Hematopoietic multipotent progenitor cell treated with erythropoietin and hydrocortisone succinate and interleukin-3 and kit ligand, for 17 days (in vitro differentiated cells): Measurements from ENCODE around the gene CHD9NB.
"Not testable (repeated sequence)": the region's sequence is repeated elsewhere in the genome, so short reads cannot be mapped to it uniquely, and the experiment has no call there.

ENCODE experiments used
- DNase-seq: peaks from one replicate; pipeline ENCODE4 v3.0.0-alpha.2; 2015; ENCODE audit warnings: low spot score

Gene CHD9NB

DNA sequence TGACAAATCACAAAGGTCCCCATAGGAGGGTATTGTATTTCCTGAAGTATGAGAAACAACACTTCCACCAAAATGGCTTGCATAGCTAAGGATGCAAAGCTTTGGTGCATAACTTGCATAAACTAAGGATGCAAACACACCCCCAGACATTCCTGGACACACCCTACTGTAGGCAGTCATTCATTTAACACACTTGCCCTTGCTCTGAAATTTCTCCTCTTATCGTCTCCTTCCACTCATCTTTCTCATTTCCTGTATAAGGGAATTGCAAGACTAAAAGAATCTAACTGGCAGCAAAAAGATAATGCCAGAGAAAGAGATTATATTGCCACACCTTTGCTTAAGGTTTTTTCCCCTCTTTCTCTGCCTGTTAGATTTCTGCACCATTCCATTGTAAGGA, 30.4 kb upstream of the CHD9NB start:
- DNase-seq = no peak

DNA sequence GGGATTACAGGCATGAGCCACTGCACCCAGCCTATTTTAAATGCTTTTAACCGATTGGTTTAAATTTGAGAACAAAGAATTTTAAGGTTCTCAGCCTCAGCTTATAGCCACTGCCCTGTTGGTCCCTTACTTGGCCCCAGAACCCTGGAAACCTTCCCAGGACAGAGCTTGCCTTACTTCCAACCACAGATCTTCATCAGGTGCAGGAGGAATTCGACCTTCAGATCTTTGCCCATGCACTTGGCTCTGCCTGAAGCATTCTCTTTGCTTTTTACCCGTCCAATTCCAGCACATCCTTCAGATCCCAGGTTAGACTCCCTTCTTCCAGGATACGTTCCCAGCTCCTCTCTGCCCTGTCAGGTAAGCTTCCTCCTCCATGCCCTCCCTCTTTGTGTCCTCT, 29.8 kb upstream of the CHD9NB start:
- DNase-seq = no peak

DNA sequence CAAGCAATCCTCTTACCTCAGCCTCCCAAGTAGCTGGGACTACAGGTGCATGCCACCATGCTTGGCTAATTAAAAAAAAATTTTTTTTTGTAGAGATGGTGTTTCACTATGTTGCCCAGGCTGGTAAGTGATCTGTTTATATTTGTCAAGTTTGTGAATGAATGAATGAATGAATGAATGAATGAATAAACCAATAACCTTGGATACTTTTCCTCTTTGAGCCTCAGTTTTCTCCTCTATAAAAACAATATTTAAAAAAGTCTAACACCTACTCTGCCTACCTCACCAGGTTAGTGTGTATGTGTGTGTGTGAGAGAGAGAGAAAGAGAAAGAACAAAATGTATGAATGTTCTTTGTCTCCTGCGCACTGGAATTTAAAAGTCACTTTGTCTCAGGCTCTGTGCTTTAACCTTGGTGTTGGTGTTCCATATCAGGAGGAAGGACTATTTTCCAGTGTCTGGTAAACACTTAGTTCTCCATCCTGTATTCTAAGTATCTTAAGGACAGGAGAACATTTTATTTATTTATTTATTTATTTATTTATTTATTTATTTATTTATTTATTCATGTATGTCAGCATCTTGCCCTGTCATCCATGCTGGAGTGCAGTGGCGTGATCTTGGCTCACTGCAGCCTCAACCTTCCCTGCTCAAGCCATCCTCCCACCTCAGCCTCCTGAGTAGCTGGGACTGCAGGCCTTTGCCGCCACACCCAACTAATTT, 29.1 kb upstream of the CHD9NB start:
- DNase-seq = no peak

DNA sequence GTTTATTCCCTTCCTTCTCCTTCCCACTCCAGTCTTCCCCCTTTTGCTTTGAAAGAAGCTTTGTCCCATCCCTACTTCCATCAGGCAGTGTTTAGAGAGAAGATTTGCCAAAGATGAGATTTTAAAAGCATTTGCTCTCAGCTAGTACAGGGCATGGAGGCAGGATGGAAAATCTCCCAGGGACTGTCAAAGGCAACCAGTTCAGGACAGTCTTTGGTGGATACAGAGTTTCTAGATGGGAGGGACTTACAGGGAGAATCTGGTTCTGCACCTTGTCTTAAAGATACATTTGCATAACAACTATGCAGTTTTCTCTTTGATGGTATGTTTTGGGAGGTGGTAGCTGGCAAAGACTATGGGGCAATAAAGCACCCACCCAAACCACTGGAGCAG, 28.3 kb upstream of the CHD9NB start:
- no peak for DNase-seq

DNA sequence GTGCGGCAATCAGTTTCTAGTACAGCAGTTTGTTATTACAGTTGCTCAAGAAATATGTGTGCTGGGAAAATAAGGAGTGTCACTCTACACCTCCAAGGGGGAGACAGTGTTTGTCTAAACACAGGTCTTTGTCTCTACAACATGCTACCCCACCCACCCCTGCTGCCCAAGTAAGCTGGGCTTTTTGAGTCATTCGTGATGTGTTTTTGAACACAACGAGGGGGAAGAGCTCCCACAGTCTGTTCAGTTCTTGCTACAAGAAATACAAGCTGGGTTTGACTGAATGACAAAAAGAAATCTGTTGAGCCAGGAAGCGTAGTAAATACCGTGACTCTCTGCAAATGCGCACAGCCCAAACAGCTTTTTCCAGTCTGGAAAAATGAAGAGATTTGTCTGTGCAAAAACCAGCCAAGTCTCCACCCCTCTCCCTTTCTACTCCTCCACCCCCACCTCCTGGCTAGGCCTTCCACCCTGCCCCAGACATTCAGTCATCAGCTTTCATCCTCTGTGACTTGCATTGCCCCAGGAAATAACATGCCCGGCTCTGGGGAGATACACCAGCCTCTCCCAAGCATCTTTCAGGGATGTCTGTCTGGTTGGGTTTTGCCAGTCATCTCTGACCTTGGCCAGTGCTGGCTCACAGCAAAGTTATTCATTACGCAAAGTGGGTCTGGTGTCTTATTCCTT, 27.8 kb upstream of the CHD9NB start:
- DNase-seq = no peak

DNA sequence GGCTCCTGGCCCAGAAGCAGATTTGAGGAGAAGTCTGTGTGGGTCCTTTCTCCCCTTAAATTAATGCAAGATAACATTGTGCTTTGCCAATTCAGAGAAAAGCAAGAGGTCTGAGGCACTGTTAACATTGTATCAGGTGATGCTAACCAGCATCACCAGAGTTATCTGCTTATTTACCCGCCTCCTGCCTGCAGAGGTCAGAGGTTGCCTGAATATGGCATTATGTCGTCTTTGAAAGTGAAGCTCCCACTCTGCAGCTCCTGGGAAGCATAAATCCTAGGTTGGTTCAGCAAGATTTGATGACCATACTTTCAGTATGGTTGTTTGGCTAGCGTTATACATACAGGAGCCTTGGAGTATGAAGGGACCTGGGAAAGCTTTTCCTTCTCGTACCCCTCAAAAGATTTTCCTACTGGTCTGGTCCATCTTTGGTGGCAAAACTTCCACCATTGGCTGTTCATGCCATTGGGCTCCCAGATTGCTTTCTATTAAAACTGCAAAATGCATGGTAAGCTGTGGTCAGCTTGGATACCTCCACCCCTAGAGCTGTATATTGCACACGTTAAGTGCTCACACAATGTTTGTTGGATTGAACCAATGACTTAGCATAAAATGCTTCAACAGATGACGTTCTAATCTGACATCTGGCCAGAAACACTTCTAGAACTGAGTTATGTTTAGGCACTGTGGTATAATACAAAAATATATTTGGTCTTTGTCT, 26.2 kb upstream of the CHD9NB start:
- peak; percentile 60 for DNase-seq

DNA sequence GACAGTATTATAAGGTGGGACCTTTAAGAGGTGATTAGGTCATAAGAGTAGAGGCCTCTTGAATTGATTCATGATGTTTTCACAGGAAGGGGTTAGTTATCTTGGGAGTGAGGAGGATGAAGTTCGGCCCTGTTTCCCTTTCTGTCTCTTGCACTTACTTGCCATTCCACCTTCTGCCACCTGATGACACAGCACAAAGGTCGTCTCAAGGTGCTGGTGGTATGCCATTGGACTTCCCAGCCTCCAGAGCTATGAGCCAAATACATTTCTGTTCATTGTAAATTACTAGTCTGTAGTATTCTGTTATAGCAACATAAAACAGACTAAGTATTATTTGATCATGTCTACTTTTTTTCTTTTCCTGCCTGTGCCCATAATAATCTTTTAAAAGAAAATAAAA, 25.6 kb upstream of the CHD9NB start:
- DNase-seq = no peak

DNA sequence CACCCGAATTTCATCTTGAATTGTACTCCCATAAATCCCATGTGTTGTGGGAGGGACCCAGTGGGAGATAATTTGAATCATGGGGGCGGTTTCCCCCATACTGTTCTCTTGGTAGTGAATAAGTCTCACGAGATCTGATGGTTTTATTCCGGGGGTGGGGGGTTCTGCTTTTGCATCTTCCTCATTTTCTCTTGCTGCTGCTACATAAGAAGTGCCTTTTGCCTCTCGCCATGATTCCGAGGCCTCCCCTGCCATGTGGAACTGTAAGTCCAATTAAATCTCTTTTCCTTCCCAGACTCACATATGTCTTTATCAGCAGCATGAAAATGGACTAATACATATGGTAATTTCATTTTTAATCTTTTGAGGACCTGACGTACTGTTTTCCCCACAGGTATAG, 22.8 kb upstream of the CHD9NB start:
- not testable (repeated sequence) for DNase-seq

DNA sequence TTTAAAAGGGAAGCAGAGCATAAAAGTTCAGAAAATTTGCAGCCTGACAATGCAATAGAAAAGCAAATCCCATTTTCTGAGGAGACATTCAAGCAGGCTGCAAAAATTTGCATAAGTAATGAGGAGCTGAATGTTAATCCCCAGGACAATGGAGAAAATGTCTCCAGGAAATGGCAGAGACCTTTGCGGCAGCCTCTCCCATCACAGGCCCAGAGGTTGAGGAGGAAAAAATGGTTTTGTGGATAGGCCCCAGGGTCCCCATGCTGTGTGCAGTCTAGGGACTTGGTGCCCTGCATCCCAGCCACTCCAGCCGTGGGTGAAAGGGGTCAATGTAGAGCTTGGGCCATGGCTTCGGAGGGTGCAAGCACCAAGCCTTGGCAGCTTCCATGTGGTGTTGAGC, 21.6 kb upstream of the CHD9NB start:
- DNase-seq = not testable (repeated sequence)

DNA sequence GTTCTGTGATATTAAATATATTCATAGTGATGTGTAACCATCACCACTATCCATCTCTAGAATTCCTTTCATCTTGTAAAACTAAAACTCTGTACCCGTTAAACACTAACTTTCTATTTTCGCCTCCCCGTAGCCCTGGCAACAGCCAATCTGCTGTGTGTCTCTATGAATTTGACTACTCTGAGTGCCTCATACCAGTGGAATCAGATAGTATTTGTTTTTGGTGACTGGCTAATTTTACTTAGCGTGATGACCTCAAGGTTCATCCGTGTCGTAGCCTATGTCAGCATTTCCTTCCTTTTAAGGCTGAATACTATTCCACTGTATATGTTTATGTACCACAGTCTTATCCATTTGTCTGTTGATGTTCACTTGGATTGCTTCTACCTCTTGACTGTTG, 20.3 kb upstream of the CHD9NB start:
- no peak for DNase-seq

DNA sequence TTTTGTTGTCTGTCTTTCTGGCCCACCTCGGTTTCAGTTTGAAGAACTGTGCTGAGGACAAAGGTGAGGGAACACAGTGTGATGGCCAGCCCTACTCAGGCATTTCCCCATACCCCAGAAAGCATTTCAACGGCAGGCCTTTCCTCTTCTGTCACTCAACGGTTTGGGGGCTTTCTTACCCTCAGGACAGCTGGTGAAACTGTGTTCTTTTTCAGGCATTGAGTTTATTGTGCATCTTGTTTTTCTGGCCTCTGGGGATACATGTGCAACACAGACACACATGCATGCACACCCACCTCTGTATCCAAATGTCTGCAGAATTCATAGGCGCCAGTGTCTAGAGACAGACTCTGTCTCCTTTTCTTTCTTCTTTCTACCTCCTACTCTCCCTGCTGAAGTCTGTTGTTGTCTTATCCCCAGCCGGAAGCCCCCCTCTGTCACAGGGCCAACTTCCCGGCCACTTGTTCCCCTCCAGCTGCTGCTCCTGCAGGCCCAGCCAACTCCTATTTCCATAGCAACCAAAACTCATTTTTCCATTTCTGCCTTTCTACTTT, 19.1 kb upstream of the CHD9NB start:
- DNase-seq = no peak

DNA sequence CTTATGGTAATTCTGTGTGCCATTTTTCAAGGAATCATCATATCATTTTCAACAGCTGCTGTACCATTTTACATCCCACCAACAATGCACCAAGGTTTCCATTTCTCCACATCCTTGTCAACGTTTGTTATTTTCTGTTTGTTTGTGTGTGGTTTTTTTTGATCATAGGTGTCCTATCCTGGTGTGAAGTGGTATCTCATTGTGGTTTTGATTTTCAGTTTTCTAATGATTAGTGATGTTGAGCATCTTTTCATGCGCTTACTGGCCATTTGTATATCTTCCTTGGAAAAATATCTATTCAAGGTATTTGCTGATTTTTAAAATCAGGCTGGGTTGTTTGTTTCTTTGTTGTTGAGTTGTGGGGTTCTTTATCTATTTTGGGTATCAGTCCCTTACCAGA, 17.1 kb upstream of the CHD9NB start:
- DNase-seq = no peak

DNA sequence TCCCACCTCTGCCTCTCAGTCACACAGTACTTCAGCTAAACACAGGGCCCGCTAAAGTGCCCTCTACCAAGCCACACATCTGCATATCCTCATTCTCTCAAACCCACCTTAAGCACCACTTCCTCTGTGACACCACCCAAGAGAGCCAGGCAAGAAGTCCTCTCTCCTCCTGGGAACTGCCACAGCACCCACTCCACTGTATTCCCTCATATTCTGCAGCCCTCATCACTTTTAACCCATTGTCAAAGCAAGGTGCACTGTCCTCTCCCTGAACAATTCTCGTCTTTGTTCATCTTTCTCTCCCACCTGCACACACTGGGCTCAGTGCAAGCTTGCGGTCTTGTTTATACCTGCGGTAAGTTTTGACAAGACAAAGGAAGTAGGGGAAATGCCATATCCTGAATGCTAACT, 15.7 kb upstream of the CHD9NB start:
- DNase-seq = no peak

DNA sequence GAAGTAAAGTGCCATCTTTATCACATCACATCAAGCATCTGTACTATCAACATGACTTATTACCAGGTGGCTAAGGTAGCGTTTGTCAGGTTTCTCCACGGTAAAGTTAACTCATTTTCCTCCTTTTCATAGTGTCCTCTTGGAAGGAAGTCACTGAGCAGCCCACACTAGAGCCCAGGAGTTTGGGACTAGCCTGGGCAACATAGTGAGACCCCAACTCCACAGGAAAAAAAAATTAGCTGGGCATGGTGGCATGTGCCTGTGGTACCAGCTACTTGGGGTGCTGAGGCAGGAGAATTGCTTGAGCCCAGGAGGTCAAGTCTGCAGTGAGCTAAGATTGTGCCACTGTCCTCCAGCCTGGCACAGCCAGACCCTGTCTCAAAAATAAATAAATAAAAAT, 15.0 kb upstream of the CHD9NB start:
- DNase-seq = no peak

DNA sequence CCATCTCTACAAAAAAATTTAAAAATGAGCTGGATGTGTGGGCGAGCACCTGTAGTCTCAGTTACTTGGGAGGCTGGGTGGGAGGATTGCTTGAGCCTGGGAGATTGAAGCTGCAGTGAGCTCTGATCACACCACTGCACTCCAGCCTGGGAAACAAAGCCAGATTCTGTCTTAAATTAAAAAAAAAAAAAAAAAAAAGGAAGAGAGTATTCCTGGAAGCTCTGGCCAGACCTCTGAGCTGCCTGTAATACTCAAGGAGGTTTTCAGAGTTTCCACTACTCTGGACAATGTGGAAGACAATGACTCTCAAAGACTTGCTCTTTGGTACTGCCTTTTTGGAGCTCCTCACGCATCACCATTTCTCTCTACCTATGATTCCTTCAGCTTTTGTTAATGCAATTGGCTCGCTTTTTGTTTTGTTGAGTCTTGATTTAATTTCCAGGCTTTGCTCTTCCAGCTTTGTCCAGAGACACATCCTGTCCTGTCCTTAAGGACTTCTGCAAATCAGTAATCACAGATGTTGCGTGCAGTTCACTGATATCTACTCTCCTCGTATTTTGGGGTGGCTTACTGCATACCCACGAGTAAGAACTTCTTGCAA, 12.9 kb upstream of the CHD9NB start:
- DNase-seq = no peak

DNA sequence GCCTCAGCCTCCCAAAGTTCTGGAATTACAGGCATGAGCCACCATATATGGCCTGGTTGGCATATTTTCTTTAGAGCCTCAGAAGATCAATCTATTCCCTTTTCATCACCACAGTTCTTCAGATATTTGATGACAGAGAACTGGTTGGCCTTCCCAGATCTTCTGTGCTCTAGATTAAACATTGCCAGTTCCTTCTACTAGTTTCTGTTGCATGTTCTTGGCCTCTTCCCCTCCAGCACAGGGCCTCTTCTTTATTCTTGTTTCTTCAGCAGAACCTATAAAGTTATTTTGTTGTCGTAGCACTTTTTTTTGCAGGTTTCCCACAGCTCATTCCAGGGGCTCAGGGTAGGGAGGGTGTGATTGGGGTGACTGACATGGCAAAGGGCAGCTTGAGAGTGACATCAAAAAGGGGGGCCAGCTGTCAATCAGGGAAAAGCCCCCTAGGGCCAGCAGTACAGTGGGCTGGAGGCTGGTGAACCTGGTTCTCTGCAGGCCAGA, 11.4 kb upstream of the CHD9NB start:
- DNase-seq = no peak

DNA sequence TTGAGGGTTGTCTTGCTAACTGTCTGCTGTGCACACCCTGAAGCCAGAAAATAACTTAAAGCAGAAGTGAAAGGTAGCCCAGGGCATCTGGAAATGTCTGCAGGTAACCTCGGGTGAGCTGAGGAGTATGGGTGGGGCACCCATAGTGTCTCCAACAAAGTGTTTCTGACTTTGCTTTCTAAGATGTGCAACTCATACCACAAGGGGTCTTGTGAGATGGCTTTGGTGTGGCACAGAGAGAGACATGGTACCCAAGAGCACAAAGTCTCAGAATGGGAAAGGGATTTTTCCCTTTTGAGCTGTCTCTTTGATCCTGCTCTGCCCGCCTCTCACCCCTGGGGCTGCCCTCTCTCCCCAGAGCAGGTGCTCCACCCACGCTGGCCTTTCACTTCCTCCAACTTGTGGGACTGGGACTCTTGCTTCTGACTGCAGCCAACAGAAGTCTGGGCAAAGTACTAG, 9.0 kb upstream of the CHD9NB start:
- DNase-seq = no peak

DNA sequence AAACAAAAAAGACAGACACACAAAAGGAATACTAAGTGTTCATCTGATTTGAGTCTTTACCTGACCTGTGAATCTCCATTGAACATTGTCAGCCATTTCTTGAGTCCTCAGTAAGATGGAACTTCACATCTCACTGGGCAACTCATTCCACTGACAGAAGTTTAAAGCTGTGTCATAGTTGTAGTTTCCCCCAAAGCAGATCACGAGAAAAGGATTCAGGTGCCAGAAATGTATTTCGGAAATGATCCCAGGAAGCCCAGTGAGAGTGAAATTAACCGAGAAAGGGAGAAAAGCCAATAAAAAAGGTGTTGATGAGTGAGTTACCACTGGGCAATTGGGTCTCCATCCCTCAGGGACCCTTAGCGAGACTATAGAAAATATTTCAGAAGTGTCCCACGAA, 8.6 kb upstream of the CHD9NB start:
- DNase-seq = no peak

DNA sequence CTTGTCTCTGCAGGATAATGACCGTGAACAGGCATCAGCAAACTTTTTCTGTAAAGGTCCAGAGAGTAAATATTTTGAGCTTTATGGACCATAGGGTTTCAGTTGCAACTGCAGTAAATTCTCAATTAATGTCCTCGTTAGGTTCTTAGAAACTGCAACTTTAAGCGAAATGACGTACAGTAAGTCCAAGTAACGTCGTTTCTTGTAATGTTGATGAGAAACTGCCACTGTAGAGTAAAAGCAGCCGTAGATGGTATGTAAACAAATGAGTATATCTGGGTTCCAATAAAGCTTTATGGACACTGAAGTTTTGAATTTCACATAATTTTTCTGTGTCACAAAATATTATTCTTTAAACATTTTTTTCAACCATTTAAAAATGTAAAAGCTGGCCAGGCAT, 7.0 kb upstream of the CHD9NB start:
- DNase-seq = no peak

DNA sequence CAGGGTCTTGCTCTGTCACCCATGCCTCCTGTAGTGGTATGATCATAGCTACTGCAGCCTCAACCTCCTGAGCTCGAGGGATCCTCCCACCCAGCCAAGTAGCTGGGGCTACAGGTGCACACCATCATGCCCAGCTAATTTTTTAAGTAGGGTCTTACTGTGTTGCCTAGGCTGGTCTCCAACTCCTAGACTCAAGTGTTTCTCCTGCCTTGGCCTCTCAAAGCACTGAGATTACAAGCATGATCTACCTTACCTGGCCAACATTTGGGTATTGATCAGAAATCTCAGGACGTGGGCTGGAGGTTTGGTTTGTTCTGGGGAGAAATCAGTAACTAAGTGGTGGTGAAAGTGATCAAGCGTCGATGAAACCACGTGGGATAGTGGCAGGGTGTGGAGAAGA, 6.2 kb upstream of the CHD9NB start:
- no peak for DNase-seq

DNA sequence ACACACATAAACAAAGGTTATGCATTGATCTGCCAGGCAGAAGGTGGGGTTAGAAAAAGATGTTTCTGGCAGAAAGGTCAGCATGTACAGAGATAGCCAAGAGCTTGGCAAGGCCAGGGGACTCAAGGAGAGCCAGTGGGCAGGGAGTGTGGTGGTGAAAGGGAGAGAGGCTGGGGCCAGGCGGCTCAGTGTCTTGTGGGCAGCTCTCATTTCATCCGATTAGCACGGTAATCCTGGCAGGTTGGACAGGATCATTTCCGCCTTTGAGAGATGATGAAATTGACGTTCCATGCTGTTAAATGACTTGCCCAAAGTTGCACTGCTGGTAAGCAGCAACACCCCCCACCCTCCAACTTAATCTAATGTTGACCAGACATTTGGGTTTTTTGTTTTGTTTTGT, 5.7 kb upstream of the CHD9NB start:
- no peak for DNase-seq

DNA sequence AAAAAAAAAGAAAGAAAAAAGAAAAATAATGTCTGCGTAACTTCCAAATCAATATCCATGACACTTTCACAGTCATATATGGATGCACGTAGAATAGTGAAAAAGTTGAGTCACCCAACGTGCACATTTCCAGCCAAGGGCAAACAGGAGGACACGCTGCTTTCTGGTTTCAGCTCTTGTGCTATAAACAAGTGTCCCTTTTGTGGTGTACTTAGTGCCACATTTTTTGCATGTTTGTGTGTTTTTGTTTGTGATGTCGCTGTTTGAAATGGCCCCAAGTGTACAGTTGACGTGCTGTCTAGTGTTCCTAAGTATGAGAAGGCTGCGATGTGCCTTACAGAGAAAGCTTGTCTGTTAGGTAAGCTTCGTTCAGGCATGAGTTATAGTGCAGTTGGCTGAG, 5.0 kb upstream of the CHD9NB start:
- no peak for DNase-seq
